IPS-NIHi11 (cell line): Measurements from ENCODE around the gene UBE2D4.
"Not testable (repeated sequence)": the region's sequence is repeated elsewhere in the genome, so short reads cannot be mapped to it uniquely, and the experiment has no call there.

Source experiments
- DNase-seq: peaks from one replicate; pipeline ENCODE4 v3.0.0; 2012; ENCODE audit warnings: mixed read lengths, low spot score

Gene UBE2D4

DNA sequence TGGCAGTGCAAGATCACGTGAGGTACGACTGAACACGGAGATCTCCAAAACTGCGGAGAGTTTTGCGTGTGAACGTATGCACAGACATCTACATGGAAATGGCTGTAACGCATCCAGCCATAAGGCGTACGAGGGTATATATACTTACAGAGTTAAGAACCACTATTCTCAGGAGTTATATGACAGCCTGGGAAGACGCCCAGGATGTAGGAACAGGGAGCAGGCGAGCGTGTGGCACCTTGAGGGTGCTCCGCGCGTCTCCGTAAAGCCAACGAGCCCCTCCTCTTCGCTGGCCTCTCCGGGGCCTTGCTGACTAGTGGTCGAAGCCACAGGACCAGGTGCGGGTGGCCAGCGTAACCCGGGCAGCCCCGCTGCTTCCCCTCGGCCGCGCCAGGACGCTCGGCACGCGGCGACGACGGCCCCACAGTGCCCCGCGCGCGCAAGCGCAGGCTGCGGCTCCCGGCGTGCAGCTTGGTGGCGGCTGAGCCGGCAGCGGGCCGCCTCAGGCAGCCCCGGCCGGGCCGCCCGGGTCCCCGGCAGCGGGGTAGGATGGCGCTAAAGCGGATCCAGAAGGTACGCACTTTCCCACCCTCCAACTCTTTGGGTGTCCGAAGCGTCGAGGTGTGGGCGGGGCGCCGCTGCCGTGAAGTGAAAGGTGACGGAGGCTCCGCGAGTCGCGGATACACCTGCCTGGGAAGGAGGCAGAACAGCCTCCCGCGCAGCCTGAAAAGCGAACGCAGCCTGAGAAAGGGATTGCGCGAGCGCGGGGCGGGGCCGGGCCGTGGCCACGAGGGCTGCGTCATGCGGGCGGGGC is at the start of gene UBE2D4:
Gene UBE2D4 (plus strand): TSS at position 453 of the 814 bp plus-strand sequence. CDS start 97 bp downstream, at position 550.
- peak; percentile 88 for DNase-seq

DNA sequence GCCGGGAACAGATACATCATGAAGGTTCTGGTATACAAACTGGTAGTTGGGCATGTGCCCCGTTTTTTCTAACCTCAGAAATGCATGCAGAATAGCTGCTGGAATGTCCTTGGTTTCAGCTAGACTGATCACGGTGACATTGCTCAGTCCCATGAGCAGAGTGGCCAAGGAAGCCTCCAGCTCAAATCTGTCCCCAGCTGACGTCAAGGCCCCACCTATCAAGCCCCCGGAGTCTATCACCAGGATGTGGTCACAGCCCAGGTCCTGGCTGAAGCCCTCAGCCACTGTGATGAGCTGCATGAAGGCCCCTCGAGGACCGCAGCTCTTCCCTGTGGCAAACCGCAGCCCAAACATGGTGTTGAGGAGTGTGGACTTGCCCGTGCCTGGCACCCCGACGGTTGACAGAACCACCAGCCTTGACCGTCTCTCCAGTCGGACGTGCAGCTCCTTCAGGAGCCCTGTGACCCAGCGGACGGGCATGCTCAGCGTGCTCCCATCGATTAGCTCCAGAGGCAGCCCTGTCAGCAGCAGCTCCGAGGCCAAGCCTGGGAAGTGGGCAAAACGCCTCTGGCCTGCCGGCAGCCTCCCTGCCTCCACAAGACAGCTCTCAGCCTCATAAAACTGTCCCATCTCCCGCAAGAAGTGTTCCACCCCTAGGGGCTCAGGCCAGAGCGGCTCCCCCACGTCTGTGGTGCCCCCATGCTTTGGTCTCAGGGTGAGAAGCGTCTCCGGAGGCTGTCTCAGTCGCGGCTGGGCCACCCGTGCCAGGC is 49.1 kb upstream of the UBE2D4 start:
- no peak for DNase-seq

DNA sequence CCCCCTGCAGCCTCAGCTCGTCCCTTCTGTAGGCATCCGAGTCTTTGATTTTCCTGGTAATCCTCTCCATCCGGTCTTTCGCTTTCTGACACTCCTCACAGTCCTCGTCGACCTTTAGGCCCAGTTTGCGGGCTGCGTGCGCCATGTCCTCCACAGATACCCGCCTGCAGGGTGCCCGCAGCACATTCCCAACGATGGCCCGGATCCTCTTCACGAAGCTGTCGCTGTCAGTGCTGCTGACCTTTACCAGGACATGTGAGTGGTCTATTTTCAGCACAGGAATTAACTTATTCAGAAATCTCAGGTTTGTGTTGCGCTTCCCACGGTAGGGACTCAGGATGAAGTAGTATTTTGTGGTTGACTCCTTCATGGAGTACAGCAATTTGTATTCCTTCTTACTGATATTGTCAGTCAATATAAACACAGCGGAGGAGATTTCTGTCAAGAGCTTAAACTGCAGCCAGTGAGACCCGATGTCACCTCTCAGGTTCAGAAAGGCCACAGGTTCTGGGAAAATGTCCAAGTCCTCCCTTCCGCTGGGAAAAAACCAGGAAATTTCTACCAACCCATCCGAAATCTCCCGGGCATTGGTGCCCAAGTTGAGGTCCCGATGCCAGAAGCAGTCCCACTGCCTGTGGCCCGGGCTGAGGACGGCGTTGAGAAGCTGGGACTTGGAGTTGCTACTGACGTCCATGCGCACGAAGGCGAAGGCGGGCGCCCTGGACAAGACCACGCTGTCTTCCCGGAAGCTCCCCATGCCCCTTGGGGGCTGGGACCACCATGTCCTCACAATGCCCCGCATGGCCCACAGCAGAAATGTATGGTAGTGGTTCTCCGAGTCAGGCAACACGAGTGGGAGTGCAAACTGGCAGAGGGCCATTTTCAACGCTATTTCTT is 48.0 kb upstream of the UBE2D4 start:
- DNase-seq = no peak

- DNase-seq = no peak
These were observed 47.4 kb upstream of the UBE2D4 start for GRCh38 chr7:43878867-43879266.

GRCh38 chr7:43879477-43879876 is 46.8 kb upstream of the UBE2D4 start:
- no peak for DNase-seq

GRCh38 chr7:43880596-43880995 is 45.6 kb upstream of the UBE2D4 start:
- no peak for DNase-seq

- no peak for DNase-seq
These were observed 42.0 kb upstream of the UBE2D4 start for GRCh38 chr7:43884209-43884608.

GRCh38 chr7:43884617-43885016 is 41.6 kb upstream of the UBE2D4 start:
- DNase-seq = no peak

GRCh38 chr7:43888993-43889945 is 37.0 kb upstream of the UBE2D4 start:
- no peak for DNase-seq

DNA sequence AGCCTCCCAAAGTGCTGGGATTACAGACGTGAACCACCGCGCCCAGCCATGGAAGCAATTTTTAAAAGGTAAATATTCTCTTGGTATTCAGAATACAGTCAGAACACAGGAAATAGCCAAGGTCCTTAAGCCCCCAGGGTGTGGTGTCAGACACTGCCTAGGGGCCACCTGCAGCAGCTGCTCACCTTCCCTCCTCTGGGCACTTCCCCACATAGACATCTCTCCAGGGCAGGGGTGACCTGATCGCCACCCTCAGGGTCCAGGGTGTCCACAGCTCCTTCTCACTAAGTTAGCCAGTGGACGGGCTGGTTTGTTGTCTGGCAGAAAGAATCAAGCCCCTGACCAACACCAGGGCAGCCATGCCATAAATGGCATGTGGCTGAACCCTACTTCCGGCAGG is 35.8 kb upstream of the UBE2D4 start:
- DNase-seq = no peak

DNA sequence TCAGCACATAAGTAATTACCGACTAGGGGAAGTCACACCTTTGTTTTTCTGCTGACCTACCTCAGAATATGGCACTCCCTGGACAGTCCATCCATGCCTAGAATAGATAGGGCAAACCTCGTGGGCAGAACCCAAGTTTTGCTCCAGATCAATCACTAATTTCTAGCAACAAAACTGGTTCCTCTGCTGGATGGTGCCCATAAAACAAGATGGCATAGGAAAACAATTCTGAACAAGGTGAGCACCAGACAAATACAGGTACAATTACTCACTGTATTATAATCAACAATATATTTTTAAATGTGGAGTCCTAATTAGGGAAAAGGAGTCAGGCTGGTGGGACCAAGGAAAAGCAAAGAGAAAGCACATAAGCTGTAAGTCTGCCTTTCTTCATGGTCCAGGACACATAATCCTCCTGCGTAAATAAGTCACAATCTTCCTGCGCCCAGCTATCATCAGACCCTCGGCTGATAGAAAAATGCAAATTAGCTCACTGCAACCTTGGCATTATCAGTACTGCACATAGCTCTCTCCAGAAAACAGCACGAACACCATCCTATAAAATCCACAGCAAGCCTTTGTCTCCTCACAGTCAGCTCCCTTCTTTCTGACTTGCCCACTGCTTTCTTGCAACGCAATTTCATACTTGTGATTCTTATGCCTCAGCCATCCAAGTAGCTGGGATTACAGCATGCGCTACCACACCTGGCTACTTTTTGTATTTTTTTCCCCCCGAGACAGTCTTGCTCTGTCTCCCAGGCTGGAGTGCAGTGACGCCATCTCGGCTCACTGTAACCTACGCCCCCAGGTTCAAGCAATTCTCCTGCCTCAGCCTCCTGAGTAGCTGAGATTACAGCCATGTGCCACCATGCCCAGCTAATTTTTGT is 34.9 kb upstream of the UBE2D4 start:
- DNase-seq = no peak

- no peak for DNase-seq
These were observed 30.3 kb upstream of the UBE2D4 start for GRCh38 chr7:43895847-43896415.

GRCh38 chr7:43898571-43898970 is 27.7 kb upstream of the UBE2D4 start:
- not testable (repeated sequence) for DNase-seq

- no peak for DNase-seq
These were observed 23.6 kb upstream of the UBE2D4 start for GRCh38 chr7:43902542-43903054.

- DNase-seq = no peak
These were observed 21.6 kb upstream of the UBE2D4 start for GRCh38 chr7:43904533-43905208.

DNA sequence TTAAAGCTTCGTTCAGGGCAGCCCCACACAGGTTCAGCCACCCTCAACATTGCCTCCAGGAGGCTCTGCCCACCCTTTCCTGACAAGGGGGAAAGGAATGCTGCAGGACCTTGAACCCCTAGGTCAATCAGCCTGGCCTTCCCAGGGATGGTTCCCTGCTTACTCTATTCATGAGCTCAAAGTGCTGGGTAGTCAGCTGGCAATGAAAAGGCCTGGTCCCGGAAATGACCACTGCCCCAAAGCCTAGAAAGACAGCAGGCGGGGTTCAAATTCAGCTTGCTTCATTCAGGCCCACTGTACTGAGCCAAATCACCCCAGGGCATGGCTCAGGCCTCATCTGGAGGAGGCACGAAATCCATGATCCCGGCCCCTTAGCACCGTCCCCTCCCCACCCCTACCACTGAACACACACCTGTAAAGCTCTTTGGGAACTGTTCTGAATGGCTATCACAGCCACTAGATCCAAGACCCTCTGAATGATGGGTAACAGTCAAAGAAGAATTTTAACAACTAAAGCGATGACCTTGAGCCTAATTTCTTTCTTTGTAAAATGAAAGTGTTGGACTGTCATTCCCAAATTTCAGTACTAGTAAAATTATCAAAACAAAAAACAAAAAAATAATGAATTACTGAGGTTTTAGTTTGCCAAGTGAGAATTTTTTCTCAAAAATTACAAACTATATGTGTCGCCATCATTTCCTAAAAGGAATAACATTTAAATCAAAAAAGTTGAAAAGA is 20.9 kb upstream of the UBE2D4 start:
- DNase-seq = peak; percentile 44

DNA sequence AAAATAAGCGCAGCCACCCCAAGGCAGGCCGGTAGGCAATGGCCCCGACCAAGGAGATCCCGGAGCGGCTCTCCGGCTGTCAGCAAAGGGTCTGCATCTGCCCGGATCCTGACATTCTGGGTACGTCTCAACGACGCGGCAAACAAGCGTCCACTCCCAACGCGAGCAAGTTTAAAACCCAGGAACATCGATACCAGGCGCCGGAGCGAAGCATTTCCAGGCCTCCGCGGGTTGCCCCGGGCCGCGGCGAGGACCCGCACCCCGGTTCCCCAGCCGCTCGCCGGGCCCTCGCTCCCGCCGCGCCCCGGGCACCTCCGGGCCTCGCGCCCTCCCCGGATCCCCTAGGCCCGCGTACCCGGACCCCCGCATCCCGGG is 20.3 kb upstream of the UBE2D4 start:
- DNase-seq = peak; percentile 73

DNA sequence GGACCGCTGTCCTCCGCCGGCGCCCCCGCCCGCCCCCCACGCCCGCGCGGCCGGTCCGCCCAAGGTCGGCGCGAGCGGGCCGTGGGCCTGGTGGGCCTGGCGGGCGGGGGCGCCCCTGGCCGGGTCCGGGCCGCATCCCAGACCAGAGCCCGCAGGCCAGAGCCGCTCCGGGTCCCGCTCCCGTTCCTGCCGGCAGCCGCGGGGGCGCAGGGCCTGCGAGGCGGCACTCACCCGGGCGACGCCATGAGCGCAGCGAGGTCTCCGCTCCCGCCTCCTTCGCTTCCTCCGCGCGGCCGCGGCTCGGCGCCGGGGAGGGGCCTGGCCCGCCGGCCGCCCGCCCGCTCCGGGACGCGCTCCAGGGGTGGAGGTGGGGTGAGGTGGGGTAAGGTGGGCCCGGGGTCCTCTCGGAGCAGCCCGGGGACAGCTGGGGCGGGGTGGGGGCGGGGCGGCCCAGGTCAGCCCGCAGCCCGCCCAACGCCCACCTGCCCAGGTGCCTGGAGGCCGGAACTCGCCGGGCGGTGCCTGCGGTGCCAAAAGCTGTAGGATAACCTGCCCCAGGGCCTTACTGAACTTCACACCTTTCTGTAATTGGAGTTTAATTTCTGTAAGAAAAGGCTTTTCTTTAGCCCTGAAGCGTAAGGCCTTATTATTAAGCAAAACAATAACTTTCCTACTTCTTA is 19.8 kb upstream of the UBE2D4 start, which contains the start of gene URGCP:
Gene URGCP (minus strand): TSS at position 266 of the 680 bp plus-strand sequence. CDS start 21 bp downstream, at position 245.
- peak; percentile 87 for DNase-seq
